Germinal center (tissue), 1 donor: ENCODE results near the gene MICAL3.
"Not testable (repeated sequence)": the region's sequence is repeated elsewhere in the genome, so short reads cannot be mapped to it uniquely, and the experiment has no call there.

Source experiments
- DNase-seq: peaks from one replicate; pipeline ENCODE4 v3.0.0; 2012; ENCODE audit warnings: mixed read lengths, low spot score

The MICAL3 gene

GRCh38 chr22:17999851-18000250 is 24.5 kb downstream of the MICAL3 start:
- no peak for DNase-seq

- no peak for DNase-seq
Observed at GRCh38 chr22:17998913-17999312, 25.4 kb downstream of the MICAL3 start.

- DNase-seq: no peak
Observed at GRCh38 chr22:17997456-17997855, 26.9 kb downstream of the MICAL3 start.

DNA sequence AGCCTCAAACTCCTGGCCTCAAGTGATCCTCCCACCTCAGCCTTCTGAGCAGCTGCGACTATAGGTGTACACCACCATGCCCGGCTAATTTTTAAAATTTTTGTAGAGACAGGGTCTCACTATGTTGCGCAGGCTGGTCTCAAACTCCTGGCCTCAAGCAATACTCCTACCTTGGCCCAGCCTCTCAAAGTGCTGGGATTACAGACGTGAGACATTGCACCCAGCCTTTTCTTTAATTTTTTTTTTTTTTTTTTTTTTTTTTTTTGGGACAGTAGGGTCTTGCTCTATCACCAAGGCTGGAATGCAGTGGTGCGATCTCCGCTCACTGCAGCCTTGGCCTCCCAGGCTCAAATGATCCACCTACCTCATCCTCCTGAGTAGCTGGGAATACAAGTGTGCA is 29.1 kb downstream of the MICAL3 start:
- not testable (repeated sequence) for DNase-seq

- DNase-seq: peak; percentile 33
Observed at GRCh38 chr22:17994424-17995108, 29.8 kb downstream of the MICAL3 start.

DNA sequence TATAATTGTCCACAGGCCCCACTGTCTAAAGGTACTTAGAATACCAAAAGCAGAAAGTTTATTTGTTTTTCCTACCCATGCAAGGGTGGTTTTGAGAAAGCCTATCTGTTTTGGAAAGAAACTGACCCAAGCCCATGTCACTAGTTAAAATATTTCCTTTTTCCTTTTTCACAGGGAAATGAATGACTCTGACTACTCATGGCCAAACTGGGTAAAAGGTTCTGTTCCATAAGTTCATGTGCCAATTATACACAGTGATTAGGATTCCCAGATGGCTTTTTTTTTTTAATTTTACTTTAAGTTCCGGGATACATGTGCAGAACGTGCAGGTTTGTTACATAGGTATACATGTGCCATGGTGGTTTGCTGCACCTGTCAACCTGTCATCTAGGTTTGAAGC is 31.4 kb downstream of the MICAL3 start:
- DNase-seq: not testable (repeated sequence)

DNA sequence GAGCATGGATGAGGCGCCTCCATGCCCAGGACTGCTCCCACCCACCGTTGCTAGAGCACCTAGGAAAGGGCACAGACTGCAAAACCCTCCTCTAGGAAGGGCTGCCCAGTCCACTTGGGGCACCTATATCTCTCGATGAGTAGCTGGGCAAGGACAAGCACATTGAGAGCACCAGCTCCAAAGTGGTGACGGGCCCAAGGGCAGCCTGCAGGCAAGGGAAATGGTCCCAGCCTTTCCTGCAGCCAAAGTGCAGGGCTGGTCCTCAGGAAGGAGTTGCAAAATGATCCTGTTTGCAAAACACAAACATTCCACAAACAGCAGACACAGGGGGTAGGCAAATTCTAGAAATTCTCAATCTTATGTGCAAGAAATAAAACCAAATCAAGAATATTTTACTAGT is 32.4 kb downstream of the MICAL3 start:
- DNase-seq: not testable (repeated sequence)

DNA sequence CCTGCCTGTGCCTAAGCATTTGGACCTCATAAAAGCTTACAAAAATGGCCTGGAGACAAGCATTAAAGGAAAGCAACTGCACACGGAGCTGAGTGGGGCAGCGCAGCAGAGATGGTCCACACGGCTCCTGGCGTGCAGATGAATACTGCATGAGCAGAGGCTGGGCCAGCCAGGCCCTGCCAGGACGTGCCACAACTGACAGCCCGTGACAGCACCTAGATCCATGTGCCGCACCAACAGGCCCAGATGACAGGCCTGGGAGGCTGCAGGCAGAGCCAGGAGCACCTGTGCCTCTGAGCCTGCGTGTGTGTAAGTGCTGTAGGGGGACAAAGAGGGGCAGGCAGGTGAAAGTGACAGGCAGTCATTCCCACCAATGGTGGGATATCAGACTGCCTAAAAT is 33.4 kb downstream of the MICAL3 start:
- DNase-seq: no peak

DNA sequence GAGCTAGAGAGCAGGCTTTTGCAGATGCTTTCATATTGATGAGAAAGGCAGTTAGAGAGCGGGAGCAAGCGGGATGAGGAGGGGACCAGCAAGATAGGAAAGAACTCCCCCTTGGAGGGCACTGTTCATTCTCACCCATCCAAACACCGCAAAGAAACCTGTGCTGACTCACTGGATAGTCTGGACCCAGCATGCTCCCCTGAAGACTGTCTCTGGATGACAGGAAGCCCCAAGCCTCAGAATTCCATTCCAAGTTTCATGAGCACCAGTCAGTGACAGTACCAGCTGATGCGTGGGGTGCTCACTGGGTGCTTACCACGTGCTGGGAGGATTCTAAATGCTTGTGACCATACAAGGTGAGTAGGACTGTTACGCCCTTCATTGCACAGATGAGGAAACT is 34.2 kb downstream of the MICAL3 start:
- no peak for DNase-seq

DNA sequence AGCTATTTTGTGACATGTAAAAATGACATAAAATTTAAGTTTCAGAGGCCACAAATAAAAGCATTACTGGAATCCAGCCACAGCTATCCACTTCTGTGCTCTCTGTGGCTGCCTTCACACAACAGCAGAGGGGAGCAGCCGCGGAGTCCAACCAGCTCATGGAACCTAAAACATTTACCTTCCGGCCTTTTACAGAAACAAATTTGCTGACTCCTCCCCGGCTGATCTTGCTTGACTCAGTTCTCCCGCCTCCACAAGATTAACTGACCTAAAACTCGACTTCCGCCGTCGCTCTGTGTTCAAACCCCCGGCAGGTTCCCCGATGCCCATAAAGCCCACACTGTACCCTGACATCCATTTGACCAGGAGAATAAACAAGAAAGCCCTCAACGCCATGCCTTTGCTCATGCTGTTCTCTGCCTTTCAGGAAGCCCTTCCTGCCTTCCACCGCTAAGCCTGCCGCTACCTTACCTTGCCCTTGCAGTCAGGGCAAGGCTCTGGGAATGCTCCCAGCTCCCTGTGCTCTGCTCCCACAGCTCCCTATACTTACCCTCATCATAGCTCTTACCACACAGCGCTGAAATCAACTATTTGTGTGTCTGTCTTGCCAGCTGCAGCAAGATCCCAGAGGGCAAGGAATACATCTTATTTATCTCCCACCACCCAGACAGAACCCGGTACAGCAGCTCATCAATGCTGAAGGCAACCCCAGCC is 35.4 kb downstream of the MICAL3 start:
- no peak for DNase-seq

GRCh38 chr22:17985606-17986005 is 38.8 kb downstream of the MICAL3 start:
- DNase-seq: no peak

- DNase-seq: not testable (repeated sequence)
Observed at GRCh38 chr22:17985071-17985470, 39.3 kb downstream of the MICAL3 start.

GRCh38 chr22:17984114-17984513 is 40.2 kb downstream of the MICAL3 start:
- no peak for DNase-seq

DNA sequence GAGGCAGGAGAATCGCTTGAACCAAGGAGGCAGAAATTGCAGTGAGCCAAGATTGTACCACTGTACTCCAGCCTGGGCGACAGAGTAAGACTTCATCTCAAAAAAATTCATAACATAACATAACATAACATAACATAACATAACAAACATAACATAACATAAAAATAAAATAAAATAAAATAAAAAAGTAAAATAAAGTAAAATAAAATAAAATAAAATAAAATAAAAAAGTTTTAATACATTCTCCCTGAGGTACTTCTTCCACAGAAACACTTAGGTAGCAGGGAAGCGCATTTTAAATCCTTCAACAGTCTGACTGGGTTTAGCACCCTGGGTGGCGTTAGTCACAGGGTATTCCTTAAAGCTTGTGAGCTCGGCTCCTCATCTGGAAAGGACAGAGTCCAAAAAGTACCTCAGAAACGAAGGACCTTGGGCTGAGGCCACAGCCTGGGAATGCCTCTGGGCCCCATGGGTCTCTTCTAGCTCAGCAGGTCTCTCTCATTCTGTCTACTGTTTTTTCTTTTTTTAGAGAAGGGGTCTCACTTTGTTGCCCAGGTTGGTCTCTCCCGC is 41.7 kb downstream of the MICAL3 start:
- no peak for DNase-seq

GRCh38 chr22:17981497-17981896 is 42.9 kb downstream of the MICAL3 start:
- DNase-seq: no peak

GRCh38 chr22:17980638-17981051 is 43.7 kb downstream of the MICAL3 start:
- peak; percentile 47 for DNase-seq

DNA sequence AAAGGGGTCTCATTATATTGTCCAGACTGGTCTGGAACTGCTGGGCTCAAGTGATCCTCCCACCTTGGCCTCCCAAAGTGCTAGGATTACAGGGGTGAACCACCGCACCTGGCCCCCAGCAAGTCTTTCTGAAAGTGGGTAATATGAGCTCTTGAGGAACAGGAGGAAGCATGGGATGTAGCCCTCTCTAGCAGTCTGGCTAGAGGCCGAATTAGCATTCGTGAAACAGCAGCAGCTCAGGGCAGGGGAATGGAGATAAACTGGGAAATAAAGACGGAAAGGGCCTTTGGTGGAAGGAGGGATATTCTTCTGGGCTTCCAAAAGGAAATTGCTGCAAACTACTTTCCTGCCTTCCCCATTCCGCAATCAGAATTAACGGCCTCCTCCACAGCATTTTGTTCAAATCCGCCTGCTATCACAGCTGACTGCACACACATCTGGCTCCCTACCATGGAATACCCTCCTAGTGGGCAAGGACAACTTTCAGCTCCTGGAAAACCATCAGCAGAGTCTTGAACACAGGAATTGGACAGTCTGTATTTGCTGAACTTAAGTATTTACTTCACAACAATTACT is 44.3 kb downstream of the MICAL3 start:
- no peak for DNase-seq

DNA sequence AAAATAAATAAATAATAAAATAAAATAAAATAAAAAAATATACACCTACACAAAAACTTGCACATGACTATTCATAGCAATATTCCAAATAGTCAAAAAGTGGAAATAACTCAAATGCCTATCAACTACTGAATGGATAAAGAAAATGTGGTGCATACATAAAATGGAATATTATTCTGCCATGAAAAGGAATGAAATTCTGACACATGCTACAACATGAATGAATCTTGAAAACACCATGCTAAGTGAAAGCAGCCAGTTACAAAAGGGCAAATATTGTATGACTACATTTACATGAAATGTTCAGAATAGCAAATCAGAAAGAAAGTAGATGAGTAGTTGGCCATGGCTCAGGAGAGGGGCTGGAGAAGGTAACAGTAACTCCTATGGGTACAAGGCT is 46.3 kb downstream of the MICAL3 start:
- no peak for DNase-seq

- DNase-seq: no peak
Observed at GRCh38 chr22:17977371-17977770, 47.0 kb downstream of the MICAL3 start.

DNA sequence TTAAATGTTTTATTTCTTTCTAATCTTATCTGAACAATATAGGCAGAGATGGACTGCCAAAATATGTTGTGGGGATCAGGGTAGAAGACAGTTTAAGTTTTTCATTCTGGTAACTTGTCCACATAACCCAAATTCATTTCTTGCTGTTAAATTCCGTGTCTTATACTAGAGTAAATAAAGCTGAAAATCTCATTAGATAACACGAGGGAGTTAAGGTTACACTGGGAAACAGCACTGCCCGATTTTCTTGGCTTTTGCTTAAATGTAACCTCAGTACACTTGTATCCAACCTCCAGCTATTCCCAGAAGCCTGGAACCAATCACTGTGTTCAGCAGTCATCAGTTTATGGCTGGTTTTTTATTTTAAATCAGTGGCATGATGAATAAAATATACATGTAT is 48.2 kb downstream of the MICAL3 start:
- DNase-seq: no peak

- DNase-seq: no peak
Observed at GRCh38 chr22:17974703-17975372, 49.5 kb downstream of the MICAL3 start.

- DNase-seq: no peak
Observed at GRCh38 chr22:17974087-17974486, 50.3 kb downstream of the MICAL3 start.

DNA sequence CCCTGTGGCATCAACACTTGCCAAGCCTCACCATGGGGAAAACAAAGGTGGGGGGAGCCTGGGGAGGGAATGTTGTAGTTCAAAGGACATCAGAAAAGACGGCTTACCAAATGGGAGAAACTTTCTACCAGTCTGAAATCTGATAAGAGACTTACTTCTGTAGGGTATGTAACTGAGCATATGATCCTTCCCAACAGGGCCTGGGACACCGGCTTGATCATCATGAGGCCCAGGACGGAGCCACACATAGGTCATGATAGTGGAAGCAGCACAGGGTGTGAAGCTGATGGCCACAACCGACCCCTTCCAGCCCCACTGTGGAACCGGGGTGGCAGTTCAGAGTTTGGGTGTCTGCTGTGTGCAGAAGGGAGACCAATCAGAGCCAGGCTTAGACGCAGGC is 51.1 kb downstream of the MICAL3 start:
- no peak for DNase-seq
